ENCODE data around the gene PTGIR. TPM values are rescaled to one million over a fixed set of nuclear protein-coding genes. Genes with fewer than 3 reads are reported as not detected.

Gene PTGIR, protein sequence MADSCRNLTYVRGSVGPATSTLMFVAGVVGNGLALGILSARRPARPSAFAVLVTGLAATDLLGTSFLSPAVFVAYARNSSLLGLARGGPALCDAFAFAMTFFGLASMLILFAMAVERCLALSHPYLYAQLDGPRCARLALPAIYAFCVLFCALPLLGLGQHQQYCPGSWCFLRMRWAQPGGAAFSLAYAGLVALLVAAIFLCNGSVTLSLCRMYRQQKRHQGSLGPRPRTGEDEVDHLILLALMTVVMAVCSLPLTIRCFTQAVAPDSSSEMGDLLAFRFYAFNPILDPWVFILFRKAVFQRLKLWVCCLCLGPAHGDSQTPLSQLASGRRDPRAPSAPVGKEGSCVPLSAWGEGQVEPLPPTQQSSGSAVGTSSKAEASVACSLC
- 10 to 100 TPM in 1 of 2 donors, 1 to 10 TPM in 1; 9.8 to 12.1 TPM for total RNA-seq
- 10 to 100 TPM in 4 of 6 donors, 1 to 10 TPM in 2; 9.2 to 14.1 (median 12.0) TPM for polyA plus RNA-seq (ENCODE audit: insufficient read length in 6 of 6)
- long read RNA-seq, donor 1, transcript PTGIR-201 (3 exons, 2,107 nt), result minor isoform, 6 of 18 reads
- long read RNA-seq, donor 1, transcript PTGIR-203 (1 exons, 2,026 nt), result major isoform, 12 of 18 reads
- long read RNA-seq, donor 1, partial matches to known transcripts, result 0 of 18 reads
- long read RNA-seq, donor 1, other reads (novel, unspliced or antisense), result 0 of 18 reads
- long read RNA-seq, donor 2, transcript PTGIR-203 (1 exons, 2,026 nt), result major isoform, 6 of 8 reads
- long read RNA-seq, donor 2, partial matches to known transcripts, result 0 of 8 reads
- long read RNA-seq, donor 2, other reads (novel, unspliced or antisense), result 0 of 8 reads
- long read RNA-seq, donor 3, transcript PTGIR-203 (1 exons, 2,026 nt), result major isoform, 5 of 9 reads
- long read RNA-seq, donor 3, partial matches to known transcripts, result 0 of 9 reads
- long read RNA-seq, donor 3, other reads (novel, unspliced or antisense), result 0 of 9 reads
- long read RNA-seq, donor 4, transcript PTGIR-201 (3 exons, 2,107 nt), result major isoform, 6 of 9 reads
- long read RNA-seq, donor 4, partial matches to known transcripts, result 2 of 9 reads
- long read RNA-seq, donor 4, other reads (novel, unspliced or antisense), result 0 of 9 reads
- long read RNA-seq, donor 5, transcript PTGIR-201 (3 exons, 2,107 nt), result major isoform, 6 of 8 reads
- long read RNA-seq, donor 5, partial matches to known transcripts, result 0 of 8 reads
- long read RNA-seq, donor 5, other reads (novel, unspliced or antisense), result 0 of 8 reads
- long read RNA-seq, donor 6, partial matches to known transcripts, result 0 of 3 reads
- long read RNA-seq, donor 6, other reads (novel, unspliced or antisense), result 0 of 3 reads
- long read RNA-seq, donor 7, partial matches to known transcripts, result 0 of 4 reads
- long read RNA-seq, donor 7, other reads (novel, unspliced or antisense), result 0 of 4 reads
- long read RNA-seq, donor 8, partial matches to known transcripts, result 0 of 6 reads
- long read RNA-seq, donor 8, other reads (novel, unspliced or antisense), result 0 of 6 reads
- long read RNA-seq, donor 9, result 0 reads
- long read RNA-seq, donor 10, partial matches to known transcripts, result 2 of 7 reads
- long read RNA-seq, donor 10, other reads (novel, unspliced or antisense), result 1 of 7 reads
- long read RNA-seq, donor 11, result 0 reads
- long read RNA-seq, donor 12, partial matches to known transcripts, result 0 of 3 reads
- long read RNA-seq, donor 12, other reads (novel, unspliced or antisense), result 0 of 3 reads

DNA sequence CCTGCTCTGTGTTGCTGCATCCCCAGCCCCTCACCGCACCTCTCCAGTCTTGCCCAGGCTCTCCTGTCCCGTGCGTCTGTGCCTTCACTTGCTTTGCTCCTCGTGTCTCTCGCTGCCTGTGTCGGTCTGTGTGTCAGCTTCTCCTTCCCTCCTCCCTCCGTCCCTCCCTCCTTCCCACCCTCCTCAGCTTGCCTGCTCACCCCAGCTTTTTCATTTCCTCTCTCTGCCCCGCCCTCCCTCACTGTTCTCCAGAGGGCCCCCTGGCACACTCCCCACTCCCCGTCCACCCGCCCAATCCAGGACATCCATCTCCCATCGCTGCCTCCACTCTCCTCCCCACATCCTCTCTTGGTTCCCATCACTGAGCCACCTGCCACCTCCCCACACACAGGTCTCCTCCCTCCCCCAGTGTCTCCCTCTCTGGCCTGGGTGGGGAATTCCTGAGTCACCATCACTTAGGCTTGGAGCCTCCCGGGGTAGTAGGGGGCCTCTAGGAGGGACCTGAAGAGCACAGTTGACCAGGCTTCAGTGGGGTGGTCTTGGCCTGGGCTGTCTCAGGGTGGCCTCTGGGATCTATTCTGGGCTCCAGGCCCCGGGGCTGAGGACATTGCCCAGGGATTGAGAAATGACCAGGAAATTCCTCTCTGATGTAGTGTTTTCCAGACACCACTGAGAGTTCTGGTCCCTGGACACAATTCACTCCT, at the start of gene PTGIR:
PTGIR (minus strand) TSS at position 132 of the 704 bp plus-strand sequence. CDS start 864 bp downstream, outside the sequence.
- DNase-seq (peak in 3 of 4 donors; percentile 72 to 89 (median 78)), ATAC-seq (peak; percentile 71)
- Histone ChIP-seq H3K9me3 (no peaks in the 10 kb centered on the region), H3K4me3 (peak within 1 kb of the TSS; percentile 13 to 37), H3K27me3 (no peaks in the 10 kb centered on the region), H3K27ac (peak within 1 kb of the TSS; percentile 64 to 75), H3K36me3 (no peaks in the 10 kb centered on the region), H3K4me1 (peaks cover 13 to 58% of the 10 kb centered on the region in 2 donors)
- TF ChIP-seq, protein P1, sequence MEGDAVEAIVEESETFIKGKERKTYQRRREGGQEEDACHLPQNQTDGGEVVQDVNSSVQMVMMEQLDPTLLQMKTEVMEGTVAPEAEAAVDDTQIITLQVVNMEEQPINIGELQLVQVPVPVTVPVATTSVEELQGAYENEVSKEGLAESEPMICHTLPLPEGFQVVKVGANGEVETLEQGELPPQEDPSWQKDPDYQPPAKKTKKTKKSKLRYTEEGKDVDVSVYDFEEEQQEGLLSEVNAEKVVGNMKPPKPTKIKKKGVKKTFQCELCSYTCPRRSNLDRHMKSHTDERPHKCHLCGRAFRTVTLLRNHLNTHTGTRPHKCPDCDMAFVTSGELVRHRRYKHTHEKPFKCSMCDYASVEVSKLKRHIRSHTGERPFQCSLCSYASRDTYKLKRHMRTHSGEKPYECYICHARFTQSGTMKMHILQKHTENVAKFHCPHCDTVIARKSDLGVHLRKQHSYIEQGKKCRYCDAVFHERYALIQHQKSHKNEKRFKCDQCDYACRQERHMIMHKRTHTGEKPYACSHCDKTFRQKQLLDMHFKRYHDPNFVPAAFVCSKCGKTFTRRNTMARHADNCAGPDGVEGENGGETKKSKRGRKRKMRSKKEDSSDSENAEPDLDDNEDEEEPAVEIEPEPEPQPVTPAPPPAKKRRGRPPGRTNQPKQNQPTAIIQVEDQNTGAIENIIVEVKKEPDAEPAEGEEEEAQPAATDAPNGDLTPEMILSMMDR (IDR thresholded peaks at IDR 0.05), result no peak
- intact Hi-C loops (cut with DNase I), result loop anchor here in 1 of 2 donors (5.0 kb wide), 1 partner anchor 32 kb away; no protein-coding TSS in a partner anchor

DNA sequence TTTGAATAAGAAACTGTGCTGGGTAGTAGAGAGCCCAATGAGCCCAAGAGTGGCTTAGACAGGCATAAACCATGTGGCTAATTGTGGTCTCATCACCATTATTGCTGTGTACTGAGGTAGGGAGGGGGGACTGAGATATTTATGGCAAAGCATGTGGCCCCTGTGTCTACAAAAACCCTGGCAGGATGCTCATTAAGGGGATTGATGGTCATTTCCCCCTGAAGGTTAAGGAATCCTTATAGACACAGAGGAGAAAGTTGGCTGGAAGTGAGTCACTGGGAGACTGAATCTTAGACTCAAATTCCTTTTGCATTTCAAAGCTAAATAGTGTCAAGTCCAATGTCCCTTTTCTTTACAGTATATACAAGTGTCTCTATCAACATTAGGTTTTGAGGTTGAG, 45.9 kb upstream of the PTGIR start:
- H3K4me1 ChIP-seq, result no peaks in the 10 kb centered on the region
- no peak overlapping the region for H3K4me3 ChIP-seq
- DNase-seq (no peak), ATAC-seq (no peak)
- TF ChIP-seq, protein P1 (IDR thresholded peaks at IDR 0.05), result no peak
- H3K9me3 ChIP-seq, result no peaks in the 10 kb centered on the region
- H3K36me3 ChIP-seq, result peaks cover 0 to 36% of the 10 kb centered on the region in 2 donors
- H3K27ac ChIP-seq, result no peak overlapping the region
- intact Hi-C loops (cut with DNase I), result no loop called here
- H3K27me3 ChIP-seq, result no peaks in the 10 kb centered on the region

DNA sequence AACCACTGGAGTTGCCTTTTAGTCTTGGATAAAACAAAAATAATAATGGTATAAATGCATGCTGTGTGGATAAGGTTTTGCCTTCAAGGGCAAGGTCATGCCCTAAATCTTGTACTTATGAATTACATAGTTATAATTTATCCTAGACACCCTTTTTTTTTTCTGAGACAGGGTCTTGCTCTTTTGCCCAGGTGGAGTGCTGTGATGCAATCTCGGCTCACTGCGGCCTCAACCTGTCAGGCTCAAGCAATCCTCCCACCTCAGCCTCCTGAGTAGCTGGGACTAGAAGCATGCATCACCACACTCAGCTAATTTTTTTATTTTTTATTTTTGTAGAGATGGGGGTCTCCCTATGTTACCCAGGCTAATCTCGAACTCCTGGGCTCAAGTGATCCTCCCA, 43.8 kb upstream of the PTGIR start:
- Histone ChIP-seq H3K27ac (no peak overlapping the region), H3K9me3 (no peaks in the 10 kb centered on the region), H3K4me1 (no peaks in the 10 kb centered on the region), H3K36me3 (peaks cover 0 to 15% of the 10 kb centered on the region in 2 donors), H3K27me3 (no peaks in the 10 kb centered on the region), H3K4me3 (no peak overlapping the region)
- TF ChIP-seq, protein P1 (IDR thresholded peaks at IDR 0.05), result no peak
- no peak for ATAC-seq
- intact Hi-C loops (cut with DNase I), result loop anchor here in 1 of 2 donors (10.0 kb wide), 1 partner anchor 134 kb away; no protein-coding TSS in a partner anchor
- peak in 1 of 4 donors; percentile 10 for DNase-seq

DNA sequence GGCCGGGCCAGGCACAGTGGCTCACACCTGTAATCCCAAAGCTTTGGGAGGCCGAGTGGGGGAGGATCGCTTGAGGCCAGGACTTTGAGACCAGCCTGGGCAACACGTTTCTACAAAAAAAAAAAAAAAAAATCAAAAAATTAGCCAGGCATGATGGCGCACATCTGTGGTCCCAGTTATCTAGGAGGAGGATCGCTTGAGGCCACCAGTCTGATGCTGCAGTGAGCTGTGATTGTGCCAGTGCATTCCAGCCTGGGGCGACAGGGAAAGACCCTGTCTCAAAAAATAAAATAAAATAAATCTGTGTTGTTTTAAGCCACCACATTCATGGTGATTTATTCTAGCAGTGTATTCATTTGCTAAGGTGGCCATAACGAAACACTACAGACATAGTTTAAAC, 40.2 kb upstream of the PTGIR start:
- intact Hi-C loops (cut with DNase I), result loop anchor here in 1 of 2 donors (10.0 kb wide), 1 partner anchor 130 kb away; no protein-coding TSS in a partner anchor
- no peaks in the 10 kb centered on the region for H3K9me3 ChIP-seq
- ATAC-seq (no peak), DNase-seq (peak in 1 of 4 donors; percentile 21)
- H3K27me3 ChIP-seq, result peaks cover 5 to 9% of the 10 kb centered on the region in 2 donors
- no peaks in the 10 kb centered on the region for H3K36me3 ChIP-seq
- TF ChIP-seq, protein P1 (IDR thresholded peaks at IDR 0.05), result no peak
- no peak overlapping the region for H3K27ac ChIP-seq
- peaks cover 0 to 20% of the 10 kb centered on the region in 2 donors for H3K4me1 ChIP-seq
- no peak overlapping the region for H3K4me3 ChIP-seq

Data from left lung (tissue), 14 donors.